Articular chondrocyte of knee joint (primary cell): ENCODE results near the gene EIF1B. TPM values are rescaled to one million over a fixed set of nuclear protein-coding genes. Genes with fewer than 3 reads are reported as not detected.

Source experiments
- total RNA-seq: library from RNA; depleted of rRNA; stranded (reverse); fragments of >200 nt; gene quantifications from 2 replicates; pipeline ENCODE4 v1.2.3, GENCODE V29; 2012

Gene EIF1B
- 24.4 and 25.7 TPM in 2 replicates for total RNA-seq

GRCh38 chr3:40309418-40309924 is at the start of gene EIF1B:
Gene EIF1B (plus strand): TSS chr3:40309707. CDS start chr3:40309942, 235 bp downstream.

Other genes starting within 250 kb of the EIF1B start
- 1.4 and 1.7 TPM in 2 replicates for gene ENTPD3, start 77.5 kb downstream of the EIF1B start, total RNA-seq
- 454 and 461 TPM in 2 replicates for gene RPL14, start 147.6 kb downstream of the EIF1B start, total RNA-seq
- 8.6 and 9.7 TPM in 2 replicates for gene ZNF619, start 167.4 kb downstream of the EIF1B start, total RNA-seq
- 1.2 and 1.6 TPM in 2 replicates for gene ZNF620, start 196.3 kb downstream of the EIF1B start, total RNA-seq
- 29.0 and 29.3 TPM in 2 replicates for gene ZNF621, start 215.3 kb downstream of the EIF1B start, total RNA-seq